Suprapubic skin (tissue), 3 donors: ENCODE measurements around the gene TRIM60.

Source experiments
- CTCF ChIP-seq, 2 donors: fragments of 200-600 bp in 1 of 2; fragments of 450-650 bp in 1 of 2; sonication (generic) in 1 of 2; IDR thresholded peaks; one replicate each; pipeline ENCODE4 v1.5.1; 2016 to 2019; ENCODE audit warnings: antibody characterized with exemption in 2 of 2, mild to moderate bottlenecking in 1 of 2, moderate library complexity in 1 of 2
- POLR2A ChIP-seq, 2 donors: fragments of 450-650 bp; IDR thresholded peaks; one replicate each; pipeline ENCODE4 v1.6.1; 2017; ENCODE audit warnings: antibody characterized with exemption in 2 of 2, mild to moderate bottlenecking in 2 of 2, moderate library complexity in 2 of 2

DNA sequence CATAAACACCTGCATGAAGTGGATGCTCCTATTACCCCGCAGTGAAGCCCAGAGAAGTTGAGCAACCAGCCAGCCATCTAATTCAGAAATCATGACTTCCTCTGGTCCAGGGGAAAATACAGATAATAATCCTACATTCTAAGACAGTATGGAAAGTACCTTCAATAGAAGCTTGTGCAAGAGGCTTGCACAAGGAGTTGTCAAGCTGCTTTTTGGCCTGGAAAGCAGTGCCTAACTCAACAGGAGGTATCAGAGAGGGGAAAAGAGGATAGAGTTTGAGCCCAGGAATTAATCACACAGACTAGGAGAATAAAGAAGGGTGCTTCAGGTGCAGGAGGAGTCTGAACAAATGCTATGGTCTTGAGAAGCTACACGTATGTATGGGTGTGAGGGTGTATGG is 54.1 kb downstream of the TRIM60 start:
- no peak for TF ChIP-seq CTCF (IDR thresholded peaks at IDR 0.05)
- TF ChIP-seq POLR2A (IDR thresholded peaks at IDR 0.05): no peak
